ENCODE measurements around the gene MYO5A.
"Not testable (repeated sequence)": the region's sequence is repeated elsewhere in the genome, so short reads cannot be mapped to it uniquely, and the experiment has no call there.

The MYO5A gene

GRCh38 chr15:52509500-52510245 is 19.0 kb downstream of the MYO5A start:
- DNase-seq (ENCODE audit: insufficient read length, low spot score) (no peak), FAIRE-seq (no peak)

- no peak for DNase-seq (ENCODE audit: insufficient read length, low spot score)
- no peak for FAIRE-seq
These were observed 22.1 kb downstream of the MYO5A start for GRCh38 chr15:52506549-52506948.

- no peak for FAIRE-seq
- no peak for DNase-seq (ENCODE audit: insufficient read length, low spot score)
These were observed 23.5 kb downstream of the MYO5A start for GRCh38 chr15:52505151-52505550.

- FAIRE-seq (peak; percentile 76), DNase-seq (ENCODE audit: insufficient read length, low spot score) (peak; percentile 31)
These were observed 24.7 kb downstream of the MYO5A start for GRCh38 chr15:52503788-52504496.

GRCh38 chr15:52502608-52503007 is 26.1 kb downstream of the MYO5A start:
- DNase-seq (ENCODE audit: insufficient read length, low spot score), result no peak
- peak; percentile 66 for FAIRE-seq

GRCh38 chr15:52499506-52499905 is 29.2 kb downstream of the MYO5A start:
- no peak for DNase-seq (ENCODE audit: insufficient read length, low spot score)

GRCh38 chr15:52498706-52499105 is 30.0 kb downstream of the MYO5A start:
- FAIRE-seq, result no peak
- DNase-seq (ENCODE audit: insufficient read length, low spot score), result no peak

More at GRCh38 chr15:52499506-52499905, 29.2 kb downstream of the MYO5A start:
- no peak for FAIRE-seq

GRCh38 chr15:52496776-52497470 is 31.8 kb downstream of the MYO5A start:
- DNase-seq (ENCODE audit: insufficient read length, low spot score) (no peak), FAIRE-seq (peak; percentile 55)

GRCh38 chr15:52496175-52496574 is 32.5 kb downstream of the MYO5A start:
- no peak for DNase-seq (ENCODE audit: insufficient read length, low spot score)
- FAIRE-seq, result peak; percentile 53

- DNase-seq (ENCODE audit: insufficient read length, low spot score) (no peak), FAIRE-seq (no peak)
These were observed 33.6 kb downstream of the MYO5A start for GRCh38 chr15:52495125-52495524.

GRCh38 chr15:52493968-52494367 is 34.7 kb downstream of the MYO5A start:
- FAIRE-seq, result no peak
- no peak for DNase-seq (ENCODE audit: insufficient read length, low spot score)

- DNase-seq (ENCODE audit: insufficient read length, low spot score) (no peak), FAIRE-seq (no peak)
These were observed 36.5 kb downstream of the MYO5A start for GRCh38 chr15:52492132-52492531.

GRCh38 chr15:52491472-52491871 is 37.2 kb downstream of the MYO5A start:
- DNase-seq (ENCODE audit: insufficient read length, low spot score) (no peak), FAIRE-seq (no peak)

- DNase-seq (ENCODE audit: insufficient read length, low spot score); FAIRE-seq: not testable (repeated sequence)
These were observed 39.2 kb downstream of the MYO5A start for GRCh38 chr15:52489430-52489829.

- FAIRE-seq (peak; percentile 64), DNase-seq (ENCODE audit: insufficient read length, low spot score) (no peak)
These were observed 39.9 kb downstream of the MYO5A start for GRCh38 chr15:52488830-52489229.

- FAIRE-seq, result no peak
These were observed 42.4 kb downstream of the MYO5A start for GRCh38 chr15:52486003-52486996.

GRCh38 chr15:52485290-52485689 is 43.4 kb downstream of the MYO5A start:
- DNase-seq (ENCODE audit: insufficient read length, low spot score), result no peak
- no peak for FAIRE-seq

More at GRCh38 chr15:52486003-52486996, 42.4 kb downstream of the MYO5A start:
- no peak for DNase-seq (ENCODE audit: insufficient read length, low spot score)

- FAIRE-seq (no peak), DNase-seq (ENCODE audit: insufficient read length, low spot score) (no peak)
These were observed 45.0 kb downstream of the MYO5A start for GRCh38 chr15:52483707-52484106.

- DNase-seq (ENCODE audit: insufficient read length, low spot score) (peak; percentile 46), FAIRE-seq (peak; percentile 90)
These were observed 46.8 kb downstream of the MYO5A start for GRCh38 chr15:52481915-52482314.

- DNase-seq (ENCODE audit: insufficient read length, low spot score) (no peak), FAIRE-seq (no peak)
These were observed 47.7 kb downstream of the MYO5A start for GRCh38 chr15:52480990-52481389.
